Fibroblast of skin of left biceps (primary cell): Measurements from ENCODE around the gene COTL1.
"Not testable (repeated sequence)": the region's sequence is repeated elsewhere in the genome, so short reads cannot be mapped to it uniquely, and the experiment has no call there.

Source experiments
- DNase-seq, 2 experiments: peaks; one replicate each; pipeline ENCODE4 v3.0.0-alpha.2; 2013; ENCODE audit warnings: low read depth in 2 of 2

COTL1 gene

DNA sequence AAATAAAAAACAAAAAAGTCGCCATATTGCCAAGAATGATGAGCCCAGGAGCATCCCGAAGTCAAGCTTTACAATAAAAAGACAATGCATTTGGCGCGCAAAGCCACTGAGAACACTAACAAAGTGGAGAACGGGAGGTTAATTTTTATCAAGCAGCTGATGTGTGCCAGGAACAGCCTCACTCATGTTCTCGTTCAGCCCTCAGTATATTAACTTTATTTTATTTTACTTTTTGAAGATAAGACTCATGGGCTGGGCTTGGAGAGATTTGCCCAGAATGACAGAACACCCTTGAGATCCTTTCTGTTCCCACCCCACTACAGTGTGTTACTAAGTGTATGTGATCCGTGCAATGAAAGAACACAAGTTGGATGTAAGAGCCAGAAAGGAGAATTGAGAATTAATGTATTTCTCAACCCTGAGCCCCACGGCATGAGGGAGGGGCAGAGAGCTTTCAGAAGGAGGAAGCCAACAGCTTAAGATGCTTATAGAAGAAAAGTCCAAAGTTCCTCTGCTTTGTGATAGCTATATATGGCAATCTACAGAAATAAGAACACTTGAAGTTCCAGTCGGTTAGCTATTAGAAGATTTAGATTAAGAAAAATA, 48.4 kb downstream of the COTL1 start:
- DNase-seq = no peak

GRCh38 chr16:84568066-84568465, 49.8 kb downstream of the COTL1 start:
- DNase-seq = no peak

GRCh38 chr16:84567286-84567962, 50.5 kb downstream of the COTL1 start:
- no peak for DNase-seq

GRCh38 chr16:84566545-84567257, 51.2 kb downstream of the COTL1 start:
- no peak for DNase-seq

GRCh38 chr16:84565669-84566495, 52.0 kb downstream of the COTL1 start:
- DNase-seq = no peak

GRCh38 chr16:84563786-84564420, 54.0 kb downstream of the COTL1 start:
- DNase-seq = no peak

- no peak for DNase-seq
Observed at GRCh38 chr16:84563064-84563715, 54.7 kb downstream of the COTL1 start.

- no peak for DNase-seq
Observed at GRCh38 chr16:84562174-84562815, 55.6 kb downstream of the COTL1 start.

DNA sequence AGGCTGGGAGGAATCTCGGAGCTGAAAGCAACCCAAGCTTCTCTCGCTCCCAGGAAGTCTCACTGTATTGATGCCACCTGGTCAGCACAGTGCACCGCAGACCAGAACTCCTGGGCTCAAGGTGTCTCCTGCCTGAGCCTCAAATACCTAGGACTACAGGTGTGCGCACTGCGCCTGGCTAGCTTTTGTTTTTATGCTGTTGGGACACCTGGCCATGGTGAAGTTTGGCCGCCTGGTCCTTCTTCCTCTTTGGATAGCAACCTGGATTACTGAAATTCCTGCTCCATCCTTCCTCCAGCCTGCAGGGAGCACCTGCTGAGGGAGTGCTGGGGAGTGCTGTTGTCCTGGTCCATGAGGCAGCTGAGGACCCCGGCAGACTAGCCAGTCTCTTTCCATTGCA, 56.6 kb downstream of the COTL1 start:
- DNase-seq = no peak

DNA sequence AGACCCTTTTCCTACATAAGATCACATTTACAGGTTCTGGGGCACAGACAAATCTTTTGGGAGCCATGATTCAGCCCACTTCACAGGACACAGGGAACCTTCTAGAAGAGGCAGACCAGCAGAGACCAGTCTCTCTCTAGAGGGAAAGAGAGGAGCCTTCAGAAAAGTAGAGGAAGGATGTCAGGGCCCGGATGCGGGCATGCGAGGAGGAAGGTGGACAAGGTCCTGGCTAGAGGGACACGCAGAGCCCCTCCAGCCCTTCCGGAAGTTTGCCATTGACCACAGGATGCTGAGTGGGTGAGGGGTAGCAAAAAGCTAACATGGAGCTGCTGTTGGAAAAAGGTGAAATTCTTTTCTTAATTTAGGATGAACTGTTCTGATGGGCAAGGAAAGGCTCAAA, 57.6 kb downstream of the COTL1 start:
- no peak for DNase-seq

DNA sequence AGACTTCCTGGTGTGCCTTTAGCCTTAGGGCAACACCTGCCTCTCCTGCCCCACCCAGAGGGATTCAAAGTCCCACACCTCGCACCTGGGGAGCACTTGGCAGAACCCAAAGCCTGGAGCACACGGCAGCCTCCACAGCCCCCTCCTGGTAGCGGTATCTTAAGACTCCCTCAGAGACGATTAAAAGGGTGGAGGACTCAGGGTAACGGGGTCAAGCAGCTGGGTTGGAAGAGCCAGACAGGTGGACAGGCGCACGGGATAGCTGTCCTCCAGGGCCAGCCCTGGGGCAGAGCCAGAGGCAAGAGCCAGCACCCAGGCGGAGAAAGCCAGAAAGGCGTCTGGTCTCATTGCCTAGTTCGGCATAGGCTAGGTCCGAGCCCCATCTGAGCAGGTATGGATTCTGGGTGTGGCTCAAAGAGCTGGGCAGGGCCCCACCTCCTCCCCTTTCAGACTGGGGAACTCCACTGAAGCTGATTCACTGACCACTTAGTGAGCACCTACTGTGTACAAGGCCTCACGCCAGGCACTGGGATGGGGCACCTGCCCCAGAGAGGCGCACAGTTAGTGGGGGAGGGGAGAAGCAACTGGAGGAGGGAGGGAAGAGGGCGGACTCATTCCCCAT, 58.5 kb downstream of the COTL1 start:
- DNase-seq = no peak

DNA sequence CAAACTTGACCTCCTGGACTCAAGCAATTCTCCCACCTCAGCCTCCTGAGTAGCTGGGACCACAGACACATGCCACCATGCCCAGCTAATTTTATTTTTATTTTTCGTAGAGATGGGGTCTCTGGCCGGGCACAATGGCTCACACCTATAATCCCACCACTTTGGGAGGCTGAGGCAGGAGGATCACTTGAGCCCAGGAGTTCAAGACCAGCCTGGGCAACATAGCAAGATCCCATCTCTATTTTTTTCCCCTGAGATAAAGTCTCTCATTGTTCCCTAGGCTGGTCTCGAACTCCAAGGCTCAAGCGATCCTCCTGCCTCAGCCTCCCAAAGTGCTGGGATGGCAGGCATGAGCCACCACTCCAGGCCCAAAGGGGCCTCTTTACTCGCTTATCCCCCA, 59.0 kb downstream of the COTL1 start:
- DNase-seq = not testable (repeated sequence)

DNA sequence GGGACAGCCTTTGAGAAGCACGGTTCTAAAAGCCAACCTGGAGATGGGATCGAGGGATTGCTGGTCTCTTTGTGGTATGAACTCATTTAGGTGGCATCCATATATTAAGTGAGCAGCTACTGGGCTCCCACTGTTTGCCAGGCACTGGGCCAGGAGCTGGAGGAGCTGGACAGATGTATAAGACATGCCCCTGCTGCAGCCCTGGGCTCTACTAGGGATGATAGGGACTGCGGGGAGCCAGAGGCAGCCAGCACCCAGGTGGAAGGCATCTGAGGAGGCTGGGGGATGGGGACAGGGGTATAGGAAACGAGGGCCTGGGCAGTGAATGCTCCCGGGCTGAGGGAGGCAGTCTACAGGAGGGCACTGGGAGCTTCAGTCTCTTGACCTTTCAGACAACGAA, 60.4 kb downstream of the COTL1 start:
- DNase-seq = no peak

GRCh38 chr16:84557059-84557458, 60.8 kb downstream of the COTL1 start:
- no peak for DNase-seq

DNA sequence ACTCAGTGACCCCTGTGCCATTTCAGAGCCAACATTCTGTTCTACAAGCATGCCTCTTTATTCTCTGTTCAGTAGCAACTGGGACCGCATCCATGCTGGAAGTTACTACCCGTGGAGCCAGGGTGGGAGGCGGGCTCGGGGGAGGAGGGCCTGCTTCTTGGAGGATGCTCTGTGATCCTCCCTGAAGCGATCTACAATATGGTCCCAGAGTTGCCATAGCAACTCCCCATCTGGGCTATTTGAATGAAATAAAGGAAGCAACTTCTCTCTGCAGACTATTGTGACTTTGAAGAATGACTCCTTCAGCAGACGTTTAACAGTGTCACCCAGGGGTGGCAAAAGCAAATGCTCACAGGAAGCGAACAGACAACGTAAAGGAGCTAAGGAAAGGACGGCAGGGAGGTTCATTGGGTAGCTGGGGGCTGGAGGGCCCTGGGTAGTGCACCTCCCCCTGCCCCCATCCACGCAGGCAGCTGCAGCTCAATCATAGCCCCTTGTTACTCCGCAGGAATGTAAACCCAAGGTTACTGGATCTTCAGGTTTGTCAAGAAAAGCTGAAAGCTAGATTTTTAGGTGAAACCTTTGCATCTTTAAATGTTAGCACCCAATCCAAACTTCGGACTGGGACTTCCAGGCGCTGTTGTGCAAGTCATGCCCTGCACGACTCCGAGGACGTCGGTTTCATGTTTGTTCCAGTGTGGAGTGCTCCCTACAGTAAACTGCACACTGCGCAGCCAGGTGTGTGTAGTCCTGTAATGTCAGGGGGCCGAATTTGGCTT, 62.3 kb downstream of the COTL1 start:
- DNase-seq = no peak

- no peak for DNase-seq
Observed at GRCh38 chr16:84554627-84555328, 63.1 kb downstream of the COTL1 start.

DNA sequence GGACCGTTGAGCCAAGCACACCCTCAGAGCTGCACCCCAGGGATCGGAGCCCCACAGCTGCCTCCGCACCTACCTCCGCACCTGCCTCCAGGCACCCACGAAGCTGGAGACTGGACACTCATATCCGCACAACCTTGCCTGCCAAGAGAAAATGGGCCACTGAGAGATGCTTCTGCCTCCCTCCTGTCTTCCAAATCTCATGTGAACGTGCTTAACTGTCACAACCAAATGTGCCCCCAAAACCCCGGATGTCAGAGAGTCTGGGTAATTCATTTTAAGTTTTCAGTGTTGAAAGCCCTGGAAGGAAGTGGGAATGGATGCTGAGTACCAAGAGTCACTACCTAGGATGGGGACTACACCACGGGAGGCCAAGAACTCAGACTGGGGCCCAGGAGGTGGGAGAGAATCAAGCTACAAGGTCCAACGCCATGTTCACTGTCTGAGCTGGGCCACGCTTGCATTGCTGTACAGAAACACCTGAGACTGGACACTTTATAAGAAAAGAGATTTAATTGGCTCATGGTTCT, 63.9 kb downstream of the COTL1 start:
- DNase-seq = no peak

- DNase-seq = no peak
Observed at GRCh38 chr16:84552135-84552534, 65.7 kb downstream of the COTL1 start.

DNA sequence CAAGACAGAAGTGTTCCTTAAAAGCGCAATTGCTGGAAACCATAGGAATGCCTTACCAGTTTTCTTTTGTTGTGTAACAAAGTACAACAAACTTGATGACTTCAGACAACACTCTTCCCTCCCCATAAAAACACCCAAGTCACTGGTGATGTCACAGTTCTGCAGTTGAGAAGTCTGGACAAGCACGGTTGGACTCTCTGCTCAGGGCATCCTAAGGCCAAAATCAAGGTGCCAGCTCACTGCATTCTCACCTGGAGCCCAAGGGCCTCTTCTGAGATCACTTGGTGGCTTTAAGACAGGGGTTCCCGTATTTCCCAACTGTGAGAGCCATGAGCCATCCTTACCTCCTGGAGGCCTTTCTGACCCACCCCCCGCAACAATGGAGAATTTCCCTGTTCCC, 67.8 kb downstream of the COTL1 start:
- no peak for DNase-seq
